ENCODE measurements around the gene USP6NL.

DNA sequence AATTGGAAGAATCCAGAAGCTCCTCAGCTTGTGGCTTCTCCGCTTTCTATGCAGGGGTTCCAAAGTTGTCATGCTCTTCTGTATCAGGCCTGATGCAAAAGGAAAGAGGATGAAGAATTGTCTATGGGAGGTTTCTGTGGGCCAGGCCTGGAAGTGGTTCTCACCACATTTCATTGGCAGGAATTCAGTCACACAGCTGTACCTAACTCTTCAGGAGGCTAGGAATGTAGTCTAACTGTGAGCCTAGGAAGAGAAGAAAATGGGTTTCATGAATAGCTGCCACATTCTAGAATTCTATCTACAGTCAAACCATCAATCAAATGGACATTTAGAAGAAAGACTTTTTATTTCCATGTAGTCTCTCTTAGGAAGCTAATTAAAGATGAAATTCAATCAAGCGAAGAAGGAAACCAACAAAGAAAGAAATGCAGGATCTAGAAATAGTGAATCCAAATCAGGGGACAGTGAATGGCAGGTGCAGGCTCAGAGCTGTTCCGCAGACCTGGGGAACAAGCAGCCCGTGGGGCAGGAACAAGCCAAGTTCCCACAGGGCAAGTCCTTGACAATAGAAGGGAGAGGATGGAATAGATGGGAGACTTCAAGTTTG lies 25.4 kb upstream of the USP6NL start:
- TF ChIP-seq, protein P1, sequence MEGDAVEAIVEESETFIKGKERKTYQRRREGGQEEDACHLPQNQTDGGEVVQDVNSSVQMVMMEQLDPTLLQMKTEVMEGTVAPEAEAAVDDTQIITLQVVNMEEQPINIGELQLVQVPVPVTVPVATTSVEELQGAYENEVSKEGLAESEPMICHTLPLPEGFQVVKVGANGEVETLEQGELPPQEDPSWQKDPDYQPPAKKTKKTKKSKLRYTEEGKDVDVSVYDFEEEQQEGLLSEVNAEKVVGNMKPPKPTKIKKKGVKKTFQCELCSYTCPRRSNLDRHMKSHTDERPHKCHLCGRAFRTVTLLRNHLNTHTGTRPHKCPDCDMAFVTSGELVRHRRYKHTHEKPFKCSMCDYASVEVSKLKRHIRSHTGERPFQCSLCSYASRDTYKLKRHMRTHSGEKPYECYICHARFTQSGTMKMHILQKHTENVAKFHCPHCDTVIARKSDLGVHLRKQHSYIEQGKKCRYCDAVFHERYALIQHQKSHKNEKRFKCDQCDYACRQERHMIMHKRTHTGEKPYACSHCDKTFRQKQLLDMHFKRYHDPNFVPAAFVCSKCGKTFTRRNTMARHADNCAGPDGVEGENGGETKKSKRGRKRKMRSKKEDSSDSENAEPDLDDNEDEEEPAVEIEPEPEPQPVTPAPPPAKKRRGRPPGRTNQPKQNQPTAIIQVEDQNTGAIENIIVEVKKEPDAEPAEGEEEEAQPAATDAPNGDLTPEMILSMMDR (IDR thresholded peaks at IDR 0.05 in 2 of 3, conservative IDR thresholded peaks at IDR 0.05 in 1 of 3; ENCODE audit: control insufficient read depth in 2 of 3, extremely low read depth in 1 of 3, insufficient read depth in 1 of 3, low read depth in 3 of 3, low read length in 3 of 3) = no peak
- TF ChIP-seq ELK1 (IDR thresholded peaks at IDR 0.05; ENCODE audit: low read depth, low read length) = no peak
- no peak for TF ChIP-seq HDAC6 (IDR thresholded peaks at IDR 0.05; ENCODE audit: unreplicated experiment)
- no peak for TF ChIP-seq POLR2A (IDR thresholded peaks at IDR 0.05; ENCODE audit: low read depth, low read length)

All from GM12878 (cell line).